Activated CD4-positive, alpha-beta T cell treated with anti-CD3 and anti-CD28 coated beads for 36 hours (primary cell): Measurements from ENCODE around the gene GCN1. TPM values are rescaled to one million over a fixed set of nuclear protein-coding genes. Genes with fewer than 3 reads are reported as not detected.
A peak's percentile ranks its signal among the peaks of the same experiment; 100 is the strongest.

ENCODE experiments used
- ATAC-seq: fragments of 200-7000 bp; cut with Tn5 transposase; one replicate; pipeline ENCODE4 v1.10.0; 2021; ENCODE audit warnings: mild to moderate bottlenecking, moderate library complexity
- CTCF ChIA-PET: fragments of 350-600 bp; sonication (Branson Sonifier 250); formaldehyde crosslinking; loops from one replicate; lab custom pipeline; 2021; ENCODE audit warnings: antibody characterized with exemption; lab: Charles Lee
- POLR2A ChIA-PET: fragments of 350-600 bp; sonication (Branson Sonifier 250); formaldehyde crosslinking; loops from one replicate; lab custom pipeline; 2021; ENCODE audit warnings: antibody characterized with exemption, inconsistent platforms; lab: Charles Lee
- DNase-seq: peaks from one replicate; pipeline ENCODE4 v3.0.0-alpha.2; 2020
- H3K27ac Mint-ChIP-seq: one replicate; pipeline ENCODE4 v1.8.0; 2021; ENCODE audit warnings: mixed read lengths
- H3K27me3 Mint-ChIP-seq: one replicate; pipeline ENCODE4 v1.8.0; 2021; ENCODE audit warnings: mixed read lengths
- H3K36me3 Mint-ChIP-seq: one replicate; pipeline ENCODE4 v1.8.0; 2021; ENCODE audit warnings: low read depth, mixed read lengths
- H3K4me1 Mint-ChIP-seq: one replicate; pipeline ENCODE4 v1.8.0; 2021; ENCODE audit warnings: mixed read lengths
- H3K4me3 Mint-ChIP-seq: one replicate; pipeline ENCODE4 v1.8.0; 2021; ENCODE audit warnings: mild to moderate bottlenecking, moderate library complexity, mixed read lengths
- H3K9me3 Mint-ChIP-seq: one replicate; pipeline ENCODE4 v1.8.0; 2021; ENCODE audit warnings: low read depth, mixed read lengths
- intact Hi-C, 2 experiments: fragments of 100-400 bp; cut with DNase I in 1 of 2; cut with micrococcal nuclease in 1 of 2; formaldehyde crosslinking; loops; one replicate each; pipeline versions ENCODE4 v1.14.2 to v1.15.1; 2022 to 2024; cut with DNase I, micrococcal nuclease
- total RNA-seq, 2 experiments: library from RNA; stranded (reverse); gene quantifications; one replicate each; pipeline ENCODE4 v1.2.3, GENCODE V29; 2021

GCN1 gene
- 100 to 1,000 TPM; 125 to 139 TPM for total RNA-seq

- Mint-ChIP-seq H3K27ac (peak within 1 kb of the TSS; percentile 92), H3K9me3 (no peaks in the 10 kb centered on the region), H3K36me3 (peaks cover 56% of the 10 kb centered on the region), H3K27me3 (no peaks in the 10 kb centered on the region), H3K4me1 (peaks cover 45% of the 10 kb centered on the region), H3K4me3 (peak within 1 kb of the TSS; percentile 98)
- ChIA-PET CTCF (no interaction called here), POLR2A (interaction anchor here (0.5 to 3.6 kb wide), 3 partner anchors 73 to 257 kb away, joined by 3 to 42 read pairs (median 10); partner anchors contain the start of genes RNU4-1 and RNU4-2)
- intact Hi-C loops = loop anchor here (1.0 to 10.0 kb wide), 5 partner anchors 74 to 1600 kb away; partner anchors contain the start of genes BICDL1 (in 1 of the 2) and RHOF (in 1 of the 2)
- peak; percentile 81 for ATAC-seq
- DNase-seq = peak; percentile 93
Measured at GRCh38 chr12:120194534-120195395, at the start of gene GCN1. Gene GCN1, minus strand, starts transcription at chr12:120194715. Its CDS starts 18 bp downstream, at chr12:120194697.

GRCh38 chr12:120242971-120243699 lies 48.6 kb upstream of the GCN1 start:
- Mint-ChIP-seq H3K9me3 (no peaks in the 10 kb centered on the region), H3K4me3 (no peak overlapping the region), H3K36me3 (no peaks in the 10 kb centered on the region), H3K27me3 (no peaks in the 10 kb centered on the region), H3K27ac (no peak overlapping the region), H3K4me1 (peaks cover 66% of the 10 kb centered on the region)
- no peak for ATAC-seq
- DNase-seq = no peak
- ChIA-PET CTCF (interaction anchor here (0.9 to 9.9 kb wide), 5 partner anchors 7 to 59 kb away, joined by 3 to 69 read pairs (median 5); partner anchors contain the start of genes PXN and SIRT4), POLR2A (interaction anchor here (0.6 to 2.7 kb wide), 5 partner anchors 28 to 1551 kb away, joined by 3 to 13 read pairs (median 4); partner anchors contain the start of genes RNU4-2 and RPLP0)
- intact Hi-C loops = no loop called here

GRCh38 chr12:120242275-120242799 lies 47.8 kb upstream of the GCN1 start:
- Mint-ChIP-seq H3K27ac (no peak overlapping the region), H3K36me3 (no peaks in the 10 kb centered on the region), H3K4me1 (peaks cover 67% of the 10 kb centered on the region), H3K4me3 (no peak overlapping the region), H3K27me3 (no peaks in the 10 kb centered on the region), H3K9me3 (no peaks in the 10 kb centered on the region)
- intact Hi-C loops = no loop called here
- POLR2A ChIA-PET = interaction anchor here (0.7 to 2.7 kb wide), 4 partner anchors 41 to 1552 kb away, joined by 3 to 13 read pairs (median 6); partner anchors contain the start of genes RNU4-2 and RPLP0
- no peak for DNase-seq
- ATAC-seq = no peak
- CTCF ChIA-PET = interaction anchor here (1.2 to 9.9 kb wide), 3 partner anchors 14 to 60 kb away, joined by 5 to 69 read pairs (median 5); partner anchors contain the start of gene SIRT4

GRCh38 chr12:120241561-120242274 lies 47.2 kb upstream of the GCN1 start:
- H3K4me1 Mint-ChIP-seq = peaks cover 65% of the 10 kb centered on the region
- no peaks in the 10 kb centered on the region for H3K36me3 Mint-ChIP-seq
- ChIA-PET CTCF (interaction anchor here (2.1 to 9.9 kb wide), 2 partner anchors 8 to 13 kb away, joined by 6 to 69 read pairs; no protein-coding TSS in a partner anchor), POLR2A (interaction anchor here (1.3 to 2.7 kb wide), 3 partner anchors 40 to 50 kb away, joined by 8 to 15 read pairs (median 13); partner anchors contain the start of genes RNU4-2 and RPLP0)
- no peaks in the 10 kb centered on the region for H3K9me3 Mint-ChIP-seq
- ATAC-seq (no peak), DNase-seq (no peak)
- H3K4me3 Mint-ChIP-seq = no peak overlapping the region
- H3K27ac Mint-ChIP-seq = no peak overlapping the region
- H3K27me3 Mint-ChIP-seq = no peaks in the 10 kb centered on the region
- intact Hi-C loops = no loop called here

- no peaks in the 10 kb centered on the region for H3K27me3 Mint-ChIP-seq
- intact Hi-C loops = no loop called here
- no peak overlapping the region for H3K27ac Mint-ChIP-seq
- POLR2A ChIA-PET = interaction anchor here (0.6 to 1.3 kb wide), 4 partner anchors 8 to 208 kb away, joined by 4 to 15 read pairs (median 4); partner anchors contain the start of gene RNU4-2
- no peaks in the 10 kb centered on the region for H3K9me3 Mint-ChIP-seq
- ATAC-seq (no peak), DNase-seq (no peak)
- CTCF ChIA-PET = interaction anchor here (0.6 to 9.9 kb wide), 6 partner anchors 9 to 329 kb away, joined by 3 to 69 read pairs (median 8); partner anchors contain the start of gene PXN
- H3K36me3 Mint-ChIP-seq = no peaks in the 10 kb centered on the region
- no peak overlapping the region for H3K4me3 Mint-ChIP-seq
- H3K4me1 Mint-ChIP-seq = peaks cover 70% of the 10 kb centered on the region
Measured at GRCh38 chr12:120240495-120240833, 45.9 kb upstream of the GCN1 start.

- intact Hi-C loops = no loop called here
- DNase-seq = no peak
- POLR2A ChIA-PET = interaction anchor here (0.5 to 5.8 kb wide), 6 partner anchors 8 to 229 kb away, joined by 3 to 47 read pairs (median 4); partner anchors contain the start of genes RNU4-1 and RNU4-2
- CTCF ChIA-PET = interaction anchor here (0.7 to 9.9 kb wide), 9 partner anchors 8 to 654 kb away, joined by 3 to 69 read pairs (median 5); partner anchors contain the start of gene PXN
- no peak overlapping the region for H3K4me3 Mint-ChIP-seq
- no peak for ATAC-seq
- H3K9me3 Mint-ChIP-seq = no peaks in the 10 kb centered on the region
- no peak overlapping the region for H3K27ac Mint-ChIP-seq
- H3K27me3 Mint-ChIP-seq = no peaks in the 10 kb centered on the region
- H3K4me1 Mint-ChIP-seq = peaks cover 72% of the 10 kb centered on the region
- H3K36me3 Mint-ChIP-seq = no peaks in the 10 kb centered on the region
Measured at GRCh38 chr12:120239776-120240494, 45.4 kb upstream of the GCN1 start.

GRCh38 chr12:120238839-120239445 lies 44.4 kb upstream of the GCN1 start:
- DNase-seq = no peak
- no peaks in the 10 kb centered on the region for H3K9me3 Mint-ChIP-seq
- ChIA-PET POLR2A (interaction anchor here (0.5 to 5.8 kb wide), 4 partner anchors 30 to 230 kb away, joined by 3 to 47 read pairs (median 4); partner anchors contain the start of genes RNU4-1, RNU4-2 and RPLP0), CTCF (interaction anchor here (0.7 to 9.9 kb wide), 10 partner anchors 9 to 655 kb away, joined by 3 to 69 read pairs (median 5); partner anchors contain the start of gene PXN)
- H3K4me3 Mint-ChIP-seq = no peak overlapping the region
- no peak for ATAC-seq
- intact Hi-C loops = no loop called here
- no peak overlapping the region for H3K27ac Mint-ChIP-seq
- H3K27me3 Mint-ChIP-seq = no peaks in the 10 kb centered on the region
- no peaks in the 10 kb centered on the region for H3K36me3 Mint-ChIP-seq
- peaks cover 78% of the 10 kb centered on the region for H3K4me1 Mint-ChIP-seq

GRCh38 chr12:120238217-120238616 lies 43.7 kb upstream of the GCN1 start:
- H3K27ac Mint-ChIP-seq = peak overlapping the region; percentile 51
- intact Hi-C loops = no loop called here

More at GRCh38 chr12:120238217-120238616, 43.7 kb upstream of the GCN1 start:
- ATAC-seq (no peak), DNase-seq (no peak)
- no peaks in the 10 kb centered on the region for H3K27me3 Mint-ChIP-seq
- no peaks in the 10 kb centered on the region for H3K36me3 Mint-ChIP-seq
- H3K9me3 Mint-ChIP-seq = no peaks in the 10 kb centered on the region
- peaks cover 82% of the 10 kb centered on the region for H3K4me1 Mint-ChIP-seq
- POLR2A ChIA-PET = interaction anchor here (5.8 kb wide), 1 partner anchor 54 kb away, joined by 47 read pairs; the partner anchor contains the start of genes RNU4-1 and RNU4-2
- no peak overlapping the region for H3K4me3 Mint-ChIP-seq
- CTCF ChIA-PET = interaction anchor here (0.7 to 9.9 kb wide), 8 partner anchors 9 to 60 kb away, joined by 3 to 69 read pairs (median 8); partner anchors contain the start of gene PXN
